Activated CD8-positive, alpha-beta memory T cell treated with anti-CD3 and anti-CD28 coated beads for 1 hour (primary cell): Measurements from ENCODE around the gene CCN6.
"Not testable (repeated sequence)": the region's sequence is repeated elsewhere in the genome, so short reads cannot be mapped to it uniquely, and the experiment has no call there.

ENCODE experiments used
- DNase-seq, 2 donors: peaks; one replicate each; pipeline ENCODE4 v3.0.0-alpha.2; 2020; ENCODE audit warnings: low read depth in 1 of 2; ENCODE audit errors: extremely low read depth in 1 of 2

Gene CCN6

GRCh38 chr6:112049026-112049799 lies 4.7 kb upstream of the CCN6 start:
- DNase-seq, result no peak

DNA sequence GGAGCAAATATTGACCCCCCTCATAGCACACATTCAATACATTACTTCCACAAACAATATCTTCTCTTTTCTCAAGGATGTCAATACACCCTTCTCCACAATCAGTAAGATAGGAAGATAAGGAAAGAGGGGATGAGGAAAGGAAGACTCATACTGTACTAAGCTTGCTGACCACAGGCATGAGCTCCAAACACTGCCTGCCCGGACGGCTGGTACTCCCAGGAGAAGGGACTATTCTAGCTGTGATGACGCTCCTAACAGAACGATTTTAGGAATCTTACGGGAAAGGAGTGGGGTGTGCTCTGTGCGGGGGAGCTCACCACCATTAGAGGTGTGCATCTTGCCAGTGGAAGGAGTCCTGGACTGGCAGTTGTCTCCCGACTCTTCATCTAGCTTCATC lies 3.9 kb upstream of the CCN6 start:
- no peak for DNase-seq

DNA sequence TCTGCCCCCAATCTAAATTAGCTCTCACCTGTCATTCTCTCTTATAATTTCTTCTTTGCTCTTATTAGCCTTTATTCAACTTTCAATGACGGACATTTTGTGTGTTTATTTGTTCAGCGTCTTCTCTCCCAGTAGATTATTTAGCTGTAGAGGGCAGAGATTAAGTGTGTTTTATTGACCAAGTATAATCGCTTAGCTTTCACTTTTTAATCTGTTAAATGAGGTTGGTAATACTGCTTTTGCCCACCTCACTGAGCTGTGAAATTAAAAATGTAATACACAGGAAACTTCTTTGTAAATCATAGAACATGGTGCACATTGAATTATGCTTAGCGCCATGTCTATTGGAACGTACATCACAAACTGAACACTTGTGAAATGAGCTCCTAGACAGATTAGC lies 3.5 kb upstream of the CCN6 start:
- no peak for DNase-seq

- DNase-seq, result not testable (repeated sequence)
Observed at GRCh38 chr6:112051251-112051740, 2.6 kb upstream of the CCN6 start.

DNA sequence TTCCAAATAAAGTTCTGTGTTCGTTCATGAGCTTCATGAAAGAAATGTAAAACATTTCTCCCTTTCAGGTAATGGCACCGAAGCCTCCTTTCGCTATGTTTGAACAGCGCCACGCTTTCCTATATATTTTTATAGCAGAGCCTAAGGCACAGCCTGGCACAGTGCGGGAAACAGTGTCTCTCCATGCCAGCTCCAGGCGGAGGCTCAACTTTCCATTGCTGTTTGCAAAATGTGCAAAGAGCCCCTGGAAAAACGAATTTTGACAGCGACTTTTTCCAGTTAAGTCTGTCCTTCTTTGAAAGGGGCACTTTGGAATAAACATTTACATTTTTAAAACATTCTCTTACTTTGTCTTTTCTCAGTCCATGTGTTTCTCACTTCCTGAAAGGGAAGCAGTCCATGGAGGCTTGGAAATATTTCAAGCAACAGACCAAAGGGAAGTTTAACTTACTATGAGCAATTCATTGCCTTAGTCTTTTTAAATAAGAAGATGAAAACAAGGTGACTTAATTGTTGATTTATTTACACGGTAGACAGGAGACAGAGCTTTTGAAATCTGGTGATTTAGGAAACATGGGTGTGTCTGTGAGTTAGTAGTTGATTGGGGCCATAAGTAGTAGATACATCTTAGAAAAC lies 769 bp downstream of the CCN6 start:
- no peak for DNase-seq

GRCh38 chr6:112058243-112059032 lies 4.5 kb downstream of the CCN6 start:
- DNase-seq, result no peak

GRCh38 chr6:112061605-112062004 lies 7.7 kb downstream of the CCN6 start:
- DNase-seq, result no peak

DNA sequence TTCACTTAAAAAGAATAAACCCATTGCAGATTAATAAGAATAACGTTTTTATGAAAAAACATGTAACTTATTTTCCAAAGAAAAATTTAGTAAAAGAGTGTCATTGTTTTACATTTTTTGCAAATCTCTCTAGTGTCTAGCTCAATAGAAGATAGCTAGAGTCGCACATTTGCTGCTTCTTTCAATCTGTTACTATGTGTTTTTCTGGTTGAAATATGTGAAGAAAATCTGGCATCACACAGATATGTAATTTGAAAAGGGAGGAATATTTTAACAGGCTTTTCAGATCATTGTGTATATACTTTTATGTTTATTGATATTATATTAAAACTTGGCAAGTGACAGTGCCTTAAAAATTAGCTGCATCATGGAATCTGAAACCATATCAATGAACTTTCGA lies 9.1 kb downstream of the CCN6 start:
- no peak for DNase-seq

DNA sequence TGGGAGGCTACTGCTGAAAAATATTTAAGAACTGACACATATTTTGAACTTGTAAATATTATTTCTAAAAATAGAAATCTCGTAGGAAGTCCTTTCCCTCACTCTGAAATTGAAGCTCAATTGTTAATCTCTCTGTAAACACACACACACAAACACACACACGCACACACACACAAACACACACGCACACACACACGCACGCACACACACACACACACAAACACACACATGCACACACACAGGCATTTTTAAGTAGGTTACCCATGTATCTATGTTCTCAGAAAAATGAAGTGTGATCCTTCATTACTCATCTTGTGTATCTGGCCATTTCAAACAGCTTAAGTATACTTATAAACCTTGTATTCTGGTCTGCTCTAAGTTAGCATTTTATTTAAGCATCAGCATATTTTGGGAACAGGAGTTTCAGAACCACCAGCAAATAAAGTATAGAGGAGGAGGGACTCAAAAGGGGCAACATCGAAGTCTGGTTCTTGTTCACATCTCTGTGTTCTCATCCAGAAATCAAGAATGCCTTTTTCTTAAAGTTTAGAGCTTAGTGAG lies 11.6 kb downstream of the CCN6 start:
- DNase-seq, result no peak

DNA sequence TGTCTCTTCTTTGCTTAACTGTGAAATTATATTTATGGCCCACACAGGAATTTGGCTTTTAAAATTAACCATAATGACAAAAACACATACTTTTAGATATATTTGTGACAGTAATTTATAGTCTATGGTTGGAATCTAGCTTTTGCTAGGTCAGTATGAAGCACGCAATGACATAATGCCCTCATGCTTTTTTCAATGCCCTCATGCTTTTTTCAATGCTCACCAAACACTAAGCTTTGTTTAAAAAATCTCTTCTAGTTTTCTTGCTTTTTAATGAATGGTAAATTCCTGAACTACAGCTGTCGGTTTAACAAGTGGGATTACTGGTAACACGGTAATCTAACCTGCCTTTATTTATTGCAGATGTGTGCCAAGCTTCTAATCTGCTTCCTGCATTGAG lies 12.7 kb downstream of the CCN6 start:
- no peak for DNase-seq

- no peak for DNase-seq
Observed at GRCh38 chr6:112081569-112081968, 27.7 kb downstream of the CCN6 start.

DNA sequence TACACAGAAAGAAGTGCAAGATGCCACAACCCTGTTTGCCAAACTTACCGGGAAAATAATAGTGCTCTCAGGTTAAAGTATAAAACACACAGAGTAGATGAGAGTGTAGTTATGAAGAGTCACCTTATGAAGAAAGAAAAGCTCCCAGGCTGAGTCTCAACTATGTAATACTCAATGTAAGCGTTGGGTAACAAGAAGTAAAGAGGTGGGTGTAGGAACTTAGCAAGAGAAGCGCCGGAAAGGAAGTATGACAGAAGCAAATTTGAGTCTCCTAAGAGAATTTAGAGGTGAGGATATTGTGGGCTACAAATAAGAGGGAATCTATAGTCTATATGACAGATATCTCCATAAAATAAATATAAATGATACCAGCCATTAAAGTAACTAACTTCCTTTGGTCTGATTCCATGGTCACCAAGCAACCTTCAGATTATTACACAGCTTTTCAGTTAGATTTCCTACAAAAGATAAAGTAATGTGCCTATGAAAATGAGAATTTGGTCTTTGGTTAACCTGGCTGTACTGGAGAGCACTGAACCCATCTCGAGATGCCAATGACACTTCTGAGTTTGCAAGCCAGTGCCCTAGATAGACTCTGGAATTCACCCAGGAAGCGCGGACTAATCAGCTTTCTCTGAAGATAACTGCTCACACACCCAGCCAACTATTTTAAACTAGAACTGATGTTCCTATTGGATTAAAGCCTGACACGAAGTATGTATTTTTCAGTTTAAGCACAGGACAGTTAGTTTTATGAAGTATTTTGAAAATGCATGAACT lies 31.6 kb downstream of the CCN6 start:
- no peak for DNase-seq

GRCh38 chr6:112086744-112087135 lies 32.8 kb downstream of the CCN6 start:
- DNase-seq, result no peak

DNA sequence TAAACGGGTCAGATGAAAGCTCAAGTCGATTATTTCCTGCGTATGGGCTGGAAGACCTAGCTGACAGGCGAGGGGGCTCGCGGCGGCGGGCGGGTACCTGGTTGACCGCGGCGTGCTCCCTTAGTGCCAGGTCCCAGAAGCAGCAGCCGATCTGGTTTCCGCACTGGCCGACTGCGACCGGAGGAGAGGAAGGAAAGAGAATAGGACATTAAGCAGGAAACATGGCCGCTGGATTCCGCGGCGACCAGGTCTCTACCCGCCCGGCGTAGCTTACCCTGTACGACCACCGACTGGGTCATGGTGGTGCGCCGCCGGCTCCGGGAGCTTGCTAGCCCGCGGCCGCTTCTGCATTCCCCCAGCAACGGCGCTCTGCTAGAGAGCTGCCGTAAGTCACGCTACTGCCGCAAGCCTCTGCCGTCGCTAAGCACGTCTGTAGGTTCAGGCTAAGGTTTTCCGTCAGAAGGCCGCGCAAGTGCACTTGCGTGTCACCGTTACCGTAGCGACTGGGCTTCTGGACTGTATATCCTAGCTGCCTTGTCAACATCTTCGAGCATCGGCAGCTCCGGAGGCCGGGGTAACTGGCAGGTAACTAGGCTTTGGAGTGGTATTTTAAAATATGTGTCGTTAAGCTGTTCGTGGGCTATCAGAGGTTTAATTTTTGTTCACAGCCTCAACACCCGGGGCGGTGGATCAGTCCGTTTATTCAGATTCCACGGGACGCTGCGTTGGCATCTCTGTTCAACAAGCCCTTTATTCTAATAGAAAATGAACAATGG lies 33.4 kb downstream of the CCN6 start, which contains the start of the genes FAM229B and TUBE1:
FAM229B (plus strand) TSS at position 456 of the 776 bp plus-strand sequence. CDS start 11,693 bp downstream, outside the sequence.
TUBE1 (minus strand) TSS at position 347 of the 776 bp plus-strand sequence; CDS start at position 299, 48 bp downstream.
- peak; percentile 76 to 78 for DNase-seq

DNA sequence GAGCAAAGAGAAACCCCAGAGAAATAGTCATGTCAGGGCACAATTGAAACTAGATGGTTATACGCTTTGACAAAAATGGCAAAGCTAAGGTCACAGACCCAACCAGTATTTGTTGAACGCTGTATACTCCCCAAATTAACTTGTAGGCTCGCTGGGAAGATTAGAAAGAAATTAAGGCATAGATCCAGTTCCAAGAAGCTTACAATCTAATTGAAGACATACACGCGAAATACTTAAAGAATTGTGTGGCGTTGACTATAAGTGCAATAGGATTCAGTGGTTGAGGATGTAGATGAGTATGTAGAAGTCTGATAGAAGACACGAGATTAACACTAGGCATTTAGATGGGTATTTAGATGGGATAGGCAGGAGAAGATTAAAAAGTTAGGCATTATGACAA lies 34.0 kb downstream of the CCN6 start:
- DNase-seq, result no peak

DNA sequence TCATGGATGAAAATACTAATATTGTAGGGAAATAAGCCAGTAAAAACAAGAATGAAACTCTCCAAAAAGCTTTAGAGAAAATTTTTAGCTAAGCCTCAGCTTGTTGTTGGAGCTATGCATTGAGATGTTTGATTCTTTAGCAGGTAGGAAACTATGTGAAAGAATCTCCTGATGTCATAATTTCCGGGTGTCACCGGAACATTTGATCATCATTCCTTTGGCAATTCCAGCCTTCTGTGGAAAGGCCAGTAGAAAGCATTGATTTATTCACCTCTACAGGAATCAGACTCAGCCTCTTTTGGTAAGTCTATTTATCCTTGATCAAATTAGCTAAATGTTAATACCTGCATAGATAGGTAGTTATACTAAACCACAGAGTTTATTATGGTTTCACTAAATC lies 43.0 kb downstream of the CCN6 start:
- DNase-seq, result no peak

GRCh38 chr6:112100561-112100960 lies 46.7 kb downstream of the CCN6 start:
- no peak for DNase-seq

GRCh38 chr6:112106026-112106425 lies 52.1 kb downstream of the CCN6 start:
- not testable (repeated sequence) for DNase-seq

GRCh38 chr6:112106562-112106961 lies 52.7 kb downstream of the CCN6 start:
- DNase-seq, result no peak
